Left ventricle myocardium inferior (tissue), 1 donor: ENCODE measurements around the gene HDAC4. TPM values are rescaled to one million over a fixed set of nuclear protein-coding genes. Genes with fewer than 3 reads are reported as not detected.

ENCODE experiments used
- DNase-seq: peaks from one replicate; pipeline ENCODE4 v3.0.0-alpha.2; 2020
- H3K27ac ChIP-seq: fragments of 200-600 bp; replicated peaks from 2 replicates; pipeline ENCODE4 v1.8.0; 2021
- H3K27me3 ChIP-seq: fragments of 200-600 bp; 2 replicates; pipeline ENCODE4 v1.8.0; 2021; ENCODE audit warnings: low read depth
- H3K36me3 ChIP-seq: fragments of 200-600 bp; 2 replicates; pipeline ENCODE4 v1.8.0; 2021
- H3K4me1 ChIP-seq: fragments of 200-600 bp; 2 replicates; pipeline ENCODE4 v1.8.0; 2021
- H3K4me3 ChIP-seq: fragments of 200-600 bp; 2 replicates; pipeline ENCODE4 v1.8.0; 2021; ENCODE audit warnings: mild to moderate bottlenecking, moderate library complexity
- H3K9me3 ChIP-seq: fragments of 200-600 bp; replicated peaks from 2 replicates; pipeline ENCODE4 v1.8.0; 2021
- intact Hi-C: fragments of 100-400 bp; cut with micrococcal nuclease; formaldehyde crosslinking; loops from one replicate; pipeline ENCODE4 v1.11.0; 2022
- total RNA-seq: library from RNA; stranded (reverse); fragmentation: NEBNext Ultra II Directional; extraction: Animal tissue kit (Norgen Biotek cat#: 25700); gene quantifications from one replicate; pipeline ENCODE4 v1.2.1, GENCODE V29; 2021
- TF ChIP-seq, protein P1 (sequence below): fragments of 200-600 bp; IDR thresholded peaks from 2 replicates; pipeline ENCODE4 v1.8.0; 2021; ENCODE audit warnings: antibody characterized with exemption, mild to moderate bottlenecking, borderline replicate concordance
- donor health status: DM: no; HTN: yes; CAD: no; lungs with severe emphysema.

The HDAC4 gene
- total RNA-seq, 1 donor from 2014 or later: 23.9 TPM

DNA sequence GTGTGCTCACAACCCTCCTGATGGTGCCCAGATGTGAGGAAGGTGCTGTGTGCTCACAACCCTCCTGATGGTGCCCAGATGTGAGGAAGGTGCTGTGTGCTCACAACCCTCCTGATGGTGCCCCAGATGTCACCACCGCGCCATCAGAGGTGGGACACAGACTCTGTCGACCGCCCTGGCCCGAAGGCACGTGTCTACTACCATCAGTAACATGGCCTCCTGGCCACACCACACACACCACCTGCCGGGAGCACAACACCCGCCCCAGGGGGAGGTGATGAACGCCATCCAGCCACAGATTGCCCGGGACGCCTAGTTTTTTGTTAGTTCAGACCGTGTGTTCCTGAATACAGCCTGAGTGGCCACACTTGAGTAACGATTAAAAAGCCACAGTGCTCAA is 24.5 kb downstream of the HDAC4 start:
- TF ChIP-seq, protein P1, sequence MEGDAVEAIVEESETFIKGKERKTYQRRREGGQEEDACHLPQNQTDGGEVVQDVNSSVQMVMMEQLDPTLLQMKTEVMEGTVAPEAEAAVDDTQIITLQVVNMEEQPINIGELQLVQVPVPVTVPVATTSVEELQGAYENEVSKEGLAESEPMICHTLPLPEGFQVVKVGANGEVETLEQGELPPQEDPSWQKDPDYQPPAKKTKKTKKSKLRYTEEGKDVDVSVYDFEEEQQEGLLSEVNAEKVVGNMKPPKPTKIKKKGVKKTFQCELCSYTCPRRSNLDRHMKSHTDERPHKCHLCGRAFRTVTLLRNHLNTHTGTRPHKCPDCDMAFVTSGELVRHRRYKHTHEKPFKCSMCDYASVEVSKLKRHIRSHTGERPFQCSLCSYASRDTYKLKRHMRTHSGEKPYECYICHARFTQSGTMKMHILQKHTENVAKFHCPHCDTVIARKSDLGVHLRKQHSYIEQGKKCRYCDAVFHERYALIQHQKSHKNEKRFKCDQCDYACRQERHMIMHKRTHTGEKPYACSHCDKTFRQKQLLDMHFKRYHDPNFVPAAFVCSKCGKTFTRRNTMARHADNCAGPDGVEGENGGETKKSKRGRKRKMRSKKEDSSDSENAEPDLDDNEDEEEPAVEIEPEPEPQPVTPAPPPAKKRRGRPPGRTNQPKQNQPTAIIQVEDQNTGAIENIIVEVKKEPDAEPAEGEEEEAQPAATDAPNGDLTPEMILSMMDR: no peak
- Histone ChIP-seq H3K4me3 (no peak overlapping the region), H3K27me3 (no peaks in the 10 kb centered on the region), H3K27ac (no peak overlapping the region), H3K36me3 (no peaks in the 10 kb centered on the region), H3K4me1 (peaks cover 28% of the 10 kb centered on the region), H3K9me3 (no peaks in the 10 kb centered on the region)
- no peak for DNase-seq
- intact Hi-C loops: no loop called here

DNA sequence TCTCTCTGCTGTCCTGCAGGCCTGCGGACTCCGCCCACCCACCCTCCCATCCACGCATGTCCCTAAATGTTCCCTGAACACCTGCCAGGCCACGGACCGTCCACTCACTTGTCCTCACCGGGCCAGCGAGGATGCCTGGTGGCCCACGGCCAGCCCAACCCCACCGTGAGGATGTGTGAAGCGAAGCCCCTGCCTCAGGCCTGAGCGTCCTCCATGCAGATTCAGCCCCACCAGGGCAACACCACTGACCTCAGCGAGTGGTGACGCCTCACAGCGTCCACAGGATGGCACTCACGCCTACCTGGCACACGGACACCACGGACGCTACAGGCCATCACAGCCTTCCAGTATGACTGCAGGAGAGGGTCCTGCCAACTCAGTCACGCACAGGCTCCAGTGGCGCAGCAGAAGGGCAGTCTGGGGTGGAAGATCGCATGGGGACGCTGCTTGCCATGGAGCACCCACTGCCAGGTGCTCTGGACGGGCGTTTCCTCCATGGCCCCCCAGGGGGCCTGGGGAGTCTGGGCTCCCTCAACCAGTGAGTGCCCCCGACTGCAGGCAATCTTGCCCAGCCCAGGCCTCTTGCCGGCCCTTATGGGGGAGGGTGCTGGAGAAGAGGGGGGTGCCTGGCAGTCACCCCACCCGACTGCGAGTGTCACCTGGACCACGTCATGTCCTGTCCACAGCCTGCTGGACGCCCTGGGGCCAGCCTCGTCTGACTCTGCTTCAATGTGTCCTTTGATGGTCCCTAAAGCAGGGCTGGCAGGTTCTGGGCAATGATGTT is 25.4 kb downstream of the HDAC4 start:
- DNase-seq: no peak
- Histone ChIP-seq H3K27ac (no peak overlapping the region), H3K9me3 (no peaks in the 10 kb centered on the region), H3K27me3 (no peaks in the 10 kb centered on the region), H3K4me3 (no peak overlapping the region), H3K36me3 (no peaks in the 10 kb centered on the region), H3K4me1 (peaks cover 23% of the 10 kb centered on the region)
- TF ChIP-seq, protein P1: no peak
- intact Hi-C loops: no loop called here

DNA sequence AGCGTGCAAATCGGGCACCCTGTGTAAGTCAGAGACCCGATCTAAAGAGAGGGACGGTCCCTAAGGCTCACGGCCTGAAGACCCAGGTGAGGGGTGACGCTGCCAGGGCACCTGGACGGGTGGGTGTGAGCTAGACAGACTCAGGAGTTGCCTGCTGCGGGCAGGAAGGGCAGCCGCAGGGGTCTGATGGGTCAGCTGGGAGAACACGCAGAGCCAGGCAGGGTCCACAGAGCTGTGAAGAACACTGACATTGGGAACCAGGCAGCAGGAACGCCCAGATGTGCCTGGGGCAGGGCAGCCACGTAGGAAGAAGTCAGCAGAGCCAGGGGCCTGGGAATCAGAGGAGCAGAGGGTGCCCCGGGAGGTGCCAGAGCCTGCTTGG is 25.9 kb downstream of the HDAC4 start:
- no peak overlapping the region for H3K27ac ChIP-seq
- H3K27me3 ChIP-seq: no peaks in the 10 kb centered on the region
- intact Hi-C loops: no loop called here
- H3K4me1 ChIP-seq: peaks cover 22% of the 10 kb centered on the region
- no peak for DNase-seq
- H3K9me3 ChIP-seq: no peaks in the 10 kb centered on the region
- TF ChIP-seq, protein P1: no peak
- H3K4me3 ChIP-seq: no peak overlapping the region
- no peaks in the 10 kb centered on the region for H3K36me3 ChIP-seq

DNA sequence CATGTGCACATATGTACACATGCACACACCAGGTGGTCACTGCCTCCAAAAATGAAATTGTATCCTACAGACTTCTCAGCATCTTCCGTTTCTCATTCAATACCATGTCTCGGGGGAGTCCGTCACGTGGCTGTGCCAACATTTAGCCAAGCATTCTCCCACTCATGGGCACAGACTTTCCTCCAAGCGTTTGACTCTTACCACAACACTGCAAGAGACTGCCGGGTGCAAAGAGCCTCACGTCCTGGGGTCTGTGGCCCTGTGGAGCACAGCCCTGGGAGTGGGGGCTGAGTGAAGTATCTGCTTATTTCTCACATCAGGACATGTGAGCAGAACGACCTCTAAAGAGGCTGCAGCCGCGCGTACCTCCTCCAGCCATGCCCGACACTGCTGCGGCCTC is 28.0 kb downstream of the HDAC4 start:
- Histone ChIP-seq H3K4me3 (no peak overlapping the region), H3K27me3 (no peaks in the 10 kb centered on the region), H3K27ac (no peak overlapping the region), H3K4me1 (peaks cover 9% of the 10 kb centered on the region), H3K9me3 (no peaks in the 10 kb centered on the region), H3K36me3 (no peaks in the 10 kb centered on the region)
- intact Hi-C loops: no loop called here
- peak; percentile 5 for DNase-seq
- TF ChIP-seq, protein P1: no peak

DNA sequence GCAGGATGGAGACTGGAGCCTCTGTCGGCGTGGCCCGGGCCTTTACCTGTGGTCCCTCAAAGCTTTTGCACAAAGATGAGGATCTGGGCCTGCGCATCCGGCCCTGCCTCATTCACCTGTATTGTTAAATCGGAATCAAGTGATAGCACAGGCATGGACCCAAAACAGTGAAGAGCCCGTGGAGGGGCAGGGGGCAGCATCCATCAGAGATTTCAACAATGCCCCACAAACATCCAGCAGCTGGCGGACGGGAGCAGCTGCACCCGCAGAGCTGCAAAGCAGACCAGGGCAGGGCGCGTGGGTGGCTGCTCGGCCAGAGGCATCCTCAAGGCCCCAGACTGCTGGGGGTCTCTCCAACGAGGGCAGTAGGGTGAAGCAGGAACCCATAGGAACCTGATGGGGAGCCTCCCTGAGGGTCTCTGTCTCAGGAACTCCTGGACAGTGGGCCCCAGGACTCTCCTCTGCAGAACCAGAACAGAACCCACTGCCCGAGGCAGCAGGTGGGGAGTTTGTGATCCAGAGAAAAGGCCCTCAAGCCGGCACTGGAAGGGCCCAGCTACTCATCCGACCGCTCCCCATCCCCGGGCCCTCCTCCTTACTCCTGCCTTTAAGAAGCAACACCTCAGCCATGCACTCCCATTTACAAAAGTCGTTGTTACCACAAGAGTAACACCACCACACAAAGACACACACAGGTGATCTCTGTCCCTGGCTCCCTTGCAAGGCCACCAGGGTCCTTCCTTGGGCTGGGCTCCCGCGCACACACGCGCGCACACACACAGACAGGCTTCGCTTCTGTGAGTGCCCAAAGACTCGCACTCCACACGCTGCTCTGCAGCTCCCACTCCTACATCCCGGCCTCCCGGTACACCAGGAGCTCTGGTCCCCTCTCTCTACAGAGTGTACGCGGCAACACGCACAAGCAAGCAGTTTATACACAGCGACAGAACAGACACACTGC is 28.8 kb downstream of the HDAC4 start:
- Histone ChIP-seq H3K27me3 (no peaks in the 10 kb centered on the region), H3K36me3 (no peaks in the 10 kb centered on the region), H3K27ac (no peak overlapping the region), H3K4me3 (no peak overlapping the region), H3K9me3 (no peaks in the 10 kb centered on the region), H3K4me1 (peaks cover 9% of the 10 kb centered on the region)
- TF ChIP-seq, protein P1: no peak
- intact Hi-C loops: no loop called here
- DNase-seq: no peak
